Stomach (tissue), 9 donors: ENCODE results near the gene ZNF212. TPM values are rescaled to one million over a fixed set of nuclear protein-coding genes. Genes with fewer than 3 reads are reported as not detected.

Source experiments
- DNase-seq, 2 donors: peaks; one replicate each; pipeline versions ENCODE4 v3.0.0 to v3.0.0-alpha.2; 2013 to 2019
- H3K27ac ChIP-seq, 5 donors: fragments of 200-600 bp in 4 of 5; sonication (generic) in 4 of 5; one replicate each; pipeline ENCODE4 v1.5.1; 2013 to 2019; ENCODE audit warnings: mild to moderate bottlenecking in 1 of 5, moderate library complexity in 1 of 5
- H3K27me3 ChIP-seq, 3 donors: fragments of 200-600 bp; sonication (generic); one replicate each; pipeline ENCODE4 v1.5.1; 2017 to 2019; ENCODE audit warnings: mixed run types in 1 of 3
- H3K36me3 ChIP-seq, 4 donors: fragments of 200-600 bp; sonication (generic); 1 replicate in 3 of 4; 2 replicates in 1 of 4; pipeline ENCODE4 v1.5.1; 2016 to 2019
- H3K4me1 ChIP-seq, 4 donors: fragments of 200-600 bp; sonication (generic); one replicate each; pipeline ENCODE4 v1.5.1; 2016 to 2019
- H3K4me3 ChIP-seq, 4 donors: fragments of 200-600 bp; sonication (generic) in 3 of 4; one replicate each; pipeline ENCODE4 v1.5.1; 2016 to 2019; ENCODE audit warnings: mild to moderate bottlenecking in 1 of 4
- H3K9me3 ChIP-seq, 4 donors: fragments of 200-600 bp; sonication (generic); one replicate each; pipeline ENCODE4 v1.5.1; 2016 to 2019
- CTCF ChIP-seq, 7 experiments: fragments of 450-650 bp in 4 of 7; fragments of 200-600 bp in 3 of 7; sonication (generic) in 3 of 7; IDR thresholded peaks; one replicate each; pipeline ENCODE4 v1.5.1; 2016 to 2019; ENCODE audit warnings: antibody characterized with exemption in 7 of 7, control low read depth in 2 of 7, mild to moderate bottlenecking in 1 of 7
- EP300 ChIP-seq: sonication (generic); formaldehyde crosslinking; IDR thresholded peaks from one replicate; pipeline ENCODE4 v1.6.1; 2017; ENCODE audit warnings: antibody characterized with exemption
- POLR2A ChIP-seq, 4 donors: fragments of 450-650 bp; IDR thresholded peaks; one replicate each; pipeline ENCODE4 v1.6.1; 2016; ENCODE audit warnings: antibody characterized with exemption in 4 of 4, control low read depth in 2 of 4, mild to moderate bottlenecking in 1 of 4, moderate library complexity in 1 of 4
- POLR2AphosphoS5 ChIP-seq, 3 donors: sonication (generic); formaldehyde crosslinking; IDR thresholded peaks; one replicate each; pipeline ENCODE4 v1.6.1; 2016; ENCODE audit warnings: antibody characterized with exemption in 3 of 3
- WGBS, 5 donors: extraction: QIAGEN DNeasy Blood & Tissue Kit in 3 of 5; methylation state at CpG; one replicate each; pipeline versions ENCODE4 v1.1.5 to v1.1.7; 2013 to 2018; 5-methylcytosine and 5-hydroxymethylcytosine counted together
- intact Hi-C: fragments of 100-400 bp; cut with DNase I; formaldehyde crosslinking; loops from one replicate; pipeline ENCODE4 v1.15.1; 2023; ENCODE audit warnings: low total_unique reads
- polyA plus RNA-seq, 3 donors: library from polyadenylated mRNA; stranded (reverse); fragments of 200-250 nt; gene quantifications; one replicate each; pipeline ENCODE4 v1.2.3, GENCODE V29; 2013
- total RNA-seq, 5 donors: library from RNA; depleted of rRNA; stranded (reverse); fragments of >200 nt; gene quantifications; one replicate each; pipeline versions ENCODE4 v1.1.0 to v1.2.3, GENCODE V29; 2014 to 2016
- donor health status: healthy with polysubstance abuse.
- donor health status: Bipolar disorder and iron deficiency.
- donor health status: healthy.

Gene ZNF212
- total and polyA plus RNA-seq, 8 donors: 2.9 to 42.9 (median 6.4) TPM

- peak within 1 kb of the TSS; percentile 83 to 98 (median 92) for H3K27ac ChIP-seq
- peak within 1 kb of the TSS; percentile 68 to 88 (median 80) for H3K4me3 ChIP-seq
- H3K36me3 ChIP-seq: peaks cover 23 to 26% (median 24%) of the 10 kb centered on the region in 4 donors
- peaks cover 17 to 40% (median 27%) of the 10 kb centered on the region in 4 donors for H3K4me1 ChIP-seq
- H3K27me3 ChIP-seq: no peaks in the 10 kb centered on the region
- DNase-seq: peak; percentile 92 to 97
- intact Hi-C loops: no loop called here
- 0 to 1% (median 0%) methylated on average over 32 to 97 of the region's 97 CpGs for WGBS, 5 donors
- TF ChIP-seq POLR2A (IDR thresholded peaks at IDR 0.05): no peak
- TF ChIP-seq CTCF (IDR thresholded peaks at IDR 0.05): peak in 5 of 7 experiments; percentile 20 to 59 (median 49)
- peak; percentile 22 to 77 (median 71) for TF ChIP-seq POLR2AphosphoS5 (IDR thresholded peaks at IDR 0.05)
- no peak for TF ChIP-seq EP300
- H3K9me3 ChIP-seq: no peaks in the 10 kb centered on the region
Measured at GRCh38 chr7:149195180-149196150, 44.0 kb upstream of the ZNF212 start, which contains the start of gene ZNF282. ZNF282 (plus strand) TSS chr7:149195546; CDS start chr7:149195590, 44 bp downstream.

GRCh38 chr7:149196151-149196704 lies 43.2 kb upstream of the ZNF212 start:
- 1 to 3% (median 2%) methylated on average over 17 of the region's 17 CpGs for WGBS, 5 donors
- TF ChIP-seq POLR2AphosphoS5 (IDR thresholded peaks at IDR 0.05): no peak
- no peak for TF ChIP-seq CTCF (IDR thresholded peaks at IDR 0.05)
- TF ChIP-seq POLR2A (IDR thresholded peaks at IDR 0.05): no peak
- TF ChIP-seq EP300: no peak
- Histone ChIP-seq H3K4me1 (peaks cover 17 to 34% (median 27%) of the 10 kb centered on the region in 4 donors), H3K27me3 (no peaks in the 10 kb centered on the region), H3K36me3 (peaks cover 30 to 34% (median 31%) of the 10 kb centered on the region in 4 donors), H3K4me3 (peak overlapping the region; percentile 68 to 88 (median 80)), H3K9me3 (no peaks in the 10 kb centered on the region), H3K27ac (peak overlapping the region; percentile 67 to 98 (median 92))
- intact Hi-C loops: no loop called here
- no peak for DNase-seq

- peaks cover 36 to 39% (median 37%) of the 10 kb centered on the region in 4 donors for H3K36me3 ChIP-seq
- peak overlapping the region; percentile 68 to 88 (median 80) for H3K4me3 ChIP-seq
- WGBS, 5 donors: 9 to 15% (median 12%) methylated on average over 3 to 7 of the region's 7 CpGs
- H3K27me3 ChIP-seq: no peaks in the 10 kb centered on the region
- intact Hi-C loops: no loop called here
- H3K27ac ChIP-seq: peak overlapping the region in 4 of 5 donors; percentile 67 to 95 (median 90)
- TF ChIP-seq POLR2A (IDR thresholded peaks at IDR 0.05): no peak
- TF ChIP-seq POLR2AphosphoS5 (IDR thresholded peaks at IDR 0.05): no peak
- no peak for TF ChIP-seq EP300
- TF ChIP-seq CTCF (IDR thresholded peaks at IDR 0.05): no peak
- no peaks in the 10 kb centered on the region for H3K9me3 ChIP-seq
- peak in 1 of 2 donors; percentile 23 for DNase-seq
- H3K4me1 ChIP-seq: peaks cover 17 to 30% (median 27%) of the 10 kb centered on the region in 4 donors
Measured at GRCh38 chr7:149196705-149197171, 42.7 kb upstream of the ZNF212 start.

GRCh38 chr7:149197675-149198074 lies 41.8 kb upstream of the ZNF212 start:
- no peak overlapping the region for H3K27ac ChIP-seq
- intact Hi-C loops: no loop called here
- no peaks in the 10 kb centered on the region for H3K9me3 ChIP-seq
- no peak for DNase-seq
- H3K36me3 ChIP-seq: peaks cover 45 to 48% (median 46%) of the 10 kb centered on the region in 4 donors
- no peaks in the 10 kb centered on the region for H3K27me3 ChIP-seq
- peak overlapping the region in 1 of 4 donors; percentile 86 for H3K4me3 ChIP-seq
- peaks cover 17 to 33% (median 27%) of the 10 kb centered on the region in 4 donors for H3K4me1 ChIP-seq
- TF ChIP-seq CTCF (IDR thresholded peaks at IDR 0.05) (no peak), POLR2AphosphoS5 (IDR thresholded peaks at IDR 0.05) (no peak), POLR2A (IDR thresholded peaks at IDR 0.05) (no peak), EP300 (no peak)
- 64 to 70% (median 65%) methylated on average over 4 of the region's 4 CpGs for WGBS, 5 donors
